CD14-positive monocyte (primary cell): ENCODE measurements around the gene STAT4. TPM values are rescaled to one million over a fixed set of nuclear protein-coding genes. Genes with fewer than 3 reads are reported as not detected.
A peak's percentile ranks its signal among the peaks of the same experiment; 100 is the strongest.

Experiments used
- DNase-seq, 3 donors: peaks; one replicate each; pipeline ENCODE4 v3.0.0-alpha.2; 2011 to 2022
- H2AFZ ChIP-seq: 2 replicates; pipeline ENCODE4 v1.6.0; 2012; ENCODE audit warnings: mild to moderate bottlenecking, low read depth, low read length, inconsistent platforms; ENCODE audit not compliant: insufficient read depth, poor library complexity, severe bottlenecking
- H3K27ac ChIP-seq, 2 donors: 1 replicate in 1 of 2; 2 replicates in 1 of 2; pipeline ENCODE4 v1.5.1; 2012 to 2013; ENCODE audit warnings: low read length in 2 of 2, control low read depth in 1 of 2, inconsistent platforms in 1 of 2, low read depth in 1 of 2, mild to moderate bottlenecking in 1 of 2
- H3K27me3 ChIP-seq, 2 donors: one replicate each; pipeline versions ENCODE4 v1.6.0 to v1.6.1; 2011 to 2013; ENCODE audit warnings: low read length in 2 of 2; ENCODE audit not compliant: control insufficient read depth in 2 of 2, insufficient read depth in 2 of 2
- H3K36me3 ChIP-seq, 2 donors: replicated peaks in 1 of 2; 1 replicate in 1 of 2; 2 replicates in 1 of 2; pipeline versions ENCODE4 v1.5.1 to v1.6.1; 2012 to 2013; ENCODE audit warnings: low read length in 2 of 2, control low read depth in 1 of 2, inconsistent platforms in 1 of 2, mild to moderate bottlenecking in 1 of 2; ENCODE audit not compliant: insufficient read depth in 2 of 2, control insufficient read depth in 1 of 2
- H3K4me1 ChIP-seq, 2 donors: 1 replicate in 1 of 2; 2 replicates in 1 of 2; pipeline versions ENCODE4 v1.5.1 to v1.6.1; 2012 to 2013; ENCODE audit warnings: low read length in 2 of 2, control low read depth in 1 of 2, inconsistent platforms in 1 of 2, mild to moderate bottlenecking in 1 of 2, moderate library complexity in 1 of 2; ENCODE audit not compliant: insufficient read depth in 2 of 2, control insufficient read depth in 1 of 2
- H3K4me2 ChIP-seq: replicated peaks from 2 replicates; pipeline ENCODE3; 2012; ENCODE audit warnings: low read length, moderate library complexity, mild to moderate bottlenecking; ENCODE audit not compliant: poor library complexity, severe bottlenecking; ENCODE audit errors: extremely low read depth
- H3K4me3 ChIP-seq, 3 experiments: fragments of 200-600 bp in 1 of 3; sonication (generic) in 1 of 3; replicated peaks in 1 of 3; 1 replicate in 2 of 3; 2 replicates in 1 of 3; pipeline ENCODE4 v1.5.1; 2011 to 2013; ENCODE audit warnings: low read length in 3 of 3, mild to moderate bottlenecking in 3 of 3, control low read depth in 2 of 3, low read depth in 2 of 3, inconsistent platforms in 1 of 3, moderate library complexity in 1 of 3
- H3K79me2 ChIP-seq: 2 replicates; pipeline ENCODE4 v1.6.0; 2012; ENCODE audit warnings: mild to moderate bottlenecking, control low read depth, inconsistent platforms, low read length, moderate library complexity; ENCODE audit not compliant: insufficient read depth
- H3K9ac ChIP-seq: 2 replicates; pipeline ENCODE4 v1.6.0; 2017; ENCODE audit warnings: low read length, mild to moderate bottlenecking; ENCODE audit not compliant: insufficient read depth, poor library complexity, severe bottlenecking
- H3K9me3 ChIP-seq, 2 donors: replicated peaks in 1 of 2; 1 replicate in 1 of 2; 2 replicates in 1 of 2; pipeline versions ENCODE4 v1.5.1 to v1.6.1; 2012 to 2013; ENCODE audit warnings: low read length in 2 of 2, control low read depth in 1 of 2; ENCODE audit not compliant: control insufficient read depth in 1 of 2, insufficient read depth in 1 of 2
- H4K20me1 ChIP-seq: 2 replicates; pipeline ENCODE4 v1.6.0; 2012; ENCODE audit warnings: mild to moderate bottlenecking, low read length, control low read depth, moderate library complexity; ENCODE audit not compliant: insufficient read depth
- H3K27ac Mint-ChIP-seq, 7 donors: one replicate each; pipeline ENCODE4 v1.8.0; 2020; ENCODE audit warnings: mild to moderate bottlenecking in 7 of 7, mixed read lengths in 7 of 7, moderate library complexity in 6 of 7, inconsistent platforms in 2 of 7
- H3K27me3 Mint-ChIP-seq, 3 donors: one replicate each; pipeline ENCODE4 v1.8.0; 2021 to 2022; ENCODE audit warnings: low read depth in 3 of 3, mild to moderate bottlenecking in 3 of 3, mixed read lengths in 3 of 3, moderate library complexity in 3 of 3, inconsistent platforms in 1 of 3
- H3K36me3 Mint-ChIP-seq, 2 donors: one replicate each; pipeline ENCODE4 v1.8.0; 2020; ENCODE audit warnings: mixed read lengths in 2 of 2, inconsistent platforms in 1 of 2, mild to moderate bottlenecking in 1 of 2
- H3K4me1 Mint-ChIP-seq: one replicate; pipeline ENCODE4 v1.8.0; 2020; ENCODE audit warnings: mild to moderate bottlenecking, mixed read lengths
- H3K4me3 Mint-ChIP-seq, 2 donors: one replicate each; pipeline ENCODE4 v1.8.0; 2020; ENCODE audit warnings: mild to moderate bottlenecking in 2 of 2, mixed read lengths in 2 of 2, moderate library complexity in 1 of 2
- H3K9me3 Mint-ChIP-seq, 7 donors: one replicate each; pipeline ENCODE4 v1.8.0; 2020 to 2022; ENCODE audit warnings: mixed read lengths in 7 of 7, mild to moderate bottlenecking in 6 of 7, moderate library complexity in 6 of 7, inconsistent platforms in 2 of 7
- CTCF ChIP-seq: fragments of 200-600 bp; IDR thresholded peaks from one replicate; pipeline ENCODE4 v1.8.0; 2022; ENCODE audit warnings: antibody characterized with exemption, mild to moderate bottlenecking
- WGBS: methylation state at CpG from one replicate; pipeline ENCODE4 v1.1.5; 2013; ENCODE audit warnings: missing lambda C conversion rate; ENCODE audit not compliant: insufficient coverage; 5-methylcytosine and 5-hydroxymethylcytosine counted together
- intact Hi-C, 2 donors: fragments of 100-400 bp; cut with micrococcal nuclease; formaldehyde crosslinking; loops; one replicate each; pipeline versions ENCODE4 v1.15.0 to v1.15.1; 2023
- polyA plus RNA-seq, 3 donors: library from polyadenylated mRNA; depleted of rRNA in 1 of 3; unstranded in 2 of 3; stranded (reverse) in 1 of 3; fragments of 300-500 nt in 2 of 3; fragments of >200 nt in 1 of 3; fragmentation: Illumina TruSeq in 2 of 3; gene quantifications; 1 replicate in 2 of 3; 2 replicates in 1 of 3; pipeline ENCODE4 v1.2.3, GENCODE V29; 2012 to 2021

The STAT4 gene
- polyA plus RNA-seq, 3 donors: 0.31 to 0.52 (median 0.31) TPM

GRCh38 chr2:190990132-190990531, 160.7 kb downstream of the STAT4 start:
- H3K27ac ChIP-seq: no peak overlapping the region

GRCh38 chr2:190988910-190989309, 161.9 kb downstream of the STAT4 start:
- H3K27ac Mint-ChIP-seq: peak overlapping the region in 2 of 7 donors; percentile 38 to 61
- DNase-seq: no peak
- peaks cover 95 to 100% of the 10 kb centered on the region in 2 donors for H3K36me3 Mint-ChIP-seq
- no peak for TF ChIP-seq CTCF
- Histone ChIP-seq H3K79me2 (peaks cover 4% of the 10 kb centered on the region), H3K4me1 (no peaks in the 10 kb centered on the region), H3K36me3 (peaks cover 98 to 100% of the 10 kb centered on the region in 2 donors), H3K27ac (no peak overlapping the region), H3K9ac (no peak overlapping the region), H3K4me2 (no peak overlapping the region), H2AFZ (no peak overlapping the region), H3K4me3 (no peak overlapping the region), H3K27me3 (no peaks in the 10 kb centered on the region), H3K9me3 (no peaks in the 10 kb centered on the region), H4K20me1 (peaks cover 100% of the 10 kb centered on the region)
- H3K4me1 Mint-ChIP-seq: no peaks in the 10 kb centered on the region
- H3K4me3 Mint-ChIP-seq: no peak overlapping the region
- H3K9me3 Mint-ChIP-seq: no peaks in the 10 kb centered on the region
- intact Hi-C loops: no loop called here
- WGBS: 100% methylated on average over 3 of the region's 3 CpGs
- H3K27me3 Mint-ChIP-seq: peaks cover 0 to 2% (median 0%) of the 10 kb centered on the region in 3 donors

More at GRCh38 chr2:190990132-190990531, 160.7 kb downstream of the STAT4 start:
- intact Hi-C loops: loop anchor here in 1 of 2 donors (10.0 kb wide), 1 partner anchor 85 kb away; no protein-coding TSS in a partner anchor
- no peaks in the 10 kb centered on the region for H3K27me3 ChIP-seq
- Mint-ChIP-seq H3K4me1 (no peaks in the 10 kb centered on the region), H3K27me3 (peaks cover 0 to 2% (median 0%) of the 10 kb centered on the region in 3 donors), H3K36me3 (peaks cover 92 to 99% of the 10 kb centered on the region in 2 donors), H3K9me3 (no peaks in the 10 kb centered on the region), H3K4me3 (no peak overlapping the region), H3K27ac (peak overlapping the region in 1 of 7 donors; percentile 2)
- no peak for DNase-seq
- H3K79me2 ChIP-seq: peaks cover 4% of the 10 kb centered on the region
- no peak overlapping the region for H3K9ac ChIP-seq
- H3K4me2 ChIP-seq: no peak overlapping the region
- H2AFZ ChIP-seq: no peak overlapping the region
- peaks cover 99% of the 10 kb centered on the region for H4K20me1 ChIP-seq
- TF ChIP-seq CTCF: no peak
- no peaks in the 10 kb centered on the region for H3K4me1 ChIP-seq
- no peaks in the 10 kb centered on the region for H3K9me3 ChIP-seq
- WGBS: 100% methylated on average over 1 of the region's 6 CpGs
- H3K4me3 ChIP-seq: no peak overlapping the region
- peaks cover 96 to 100% of the 10 kb centered on the region in 2 donors for H3K36me3 ChIP-seq
